ENCODE data around the gene DYSF.
"Not testable (repeated sequence)": the region's sequence is repeated elsewhere in the genome, so short reads cannot be mapped to it uniquely, and the experiment has no call there.

The DYSF gene

DNA sequence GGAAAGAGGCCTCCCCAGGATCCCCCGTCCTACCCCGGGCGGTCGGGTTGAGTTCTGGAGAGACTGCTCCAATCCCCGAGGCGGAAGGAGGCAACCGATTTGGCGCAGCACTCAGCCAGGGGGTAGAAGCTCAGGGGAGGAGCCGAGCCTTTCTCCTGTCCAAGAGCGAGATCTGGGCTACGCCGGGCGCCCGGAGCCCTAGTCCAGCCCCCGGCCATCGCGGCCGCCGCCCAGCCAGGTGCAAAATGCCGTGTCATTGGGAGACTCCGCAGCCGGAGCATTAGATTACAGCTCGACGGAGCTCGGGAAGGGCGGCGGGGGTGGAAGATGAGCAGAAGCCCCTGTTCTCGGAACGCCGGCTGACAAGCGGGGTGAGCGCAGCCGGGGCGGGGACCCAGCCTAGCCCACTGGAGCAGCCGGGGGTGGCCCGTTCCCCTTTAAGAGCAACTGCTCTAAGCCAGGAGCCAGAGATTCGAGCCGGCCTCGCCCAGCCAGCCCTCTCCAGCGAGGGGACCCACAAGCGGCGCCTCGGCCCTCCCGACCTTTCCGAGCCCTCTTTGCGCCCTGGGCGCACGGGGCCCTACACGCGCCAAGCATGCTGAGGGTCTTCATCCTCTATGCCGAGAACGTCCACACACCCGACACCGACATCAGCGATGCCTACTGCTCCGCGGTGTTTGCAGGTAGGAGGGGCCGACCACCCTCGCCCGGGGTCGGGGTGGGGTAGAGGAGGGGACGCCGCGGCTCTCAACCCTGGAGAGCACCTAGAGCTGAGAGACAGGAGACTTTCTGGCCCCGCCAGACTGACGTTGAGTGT is at the start of gene DYSF:
Gene DYSF, plus strand, starts transcription at position 158 of the 817 bp plus-strand sequence.
- DNase-seq (ENCODE audit: low read depth), result no peak

DNA sequence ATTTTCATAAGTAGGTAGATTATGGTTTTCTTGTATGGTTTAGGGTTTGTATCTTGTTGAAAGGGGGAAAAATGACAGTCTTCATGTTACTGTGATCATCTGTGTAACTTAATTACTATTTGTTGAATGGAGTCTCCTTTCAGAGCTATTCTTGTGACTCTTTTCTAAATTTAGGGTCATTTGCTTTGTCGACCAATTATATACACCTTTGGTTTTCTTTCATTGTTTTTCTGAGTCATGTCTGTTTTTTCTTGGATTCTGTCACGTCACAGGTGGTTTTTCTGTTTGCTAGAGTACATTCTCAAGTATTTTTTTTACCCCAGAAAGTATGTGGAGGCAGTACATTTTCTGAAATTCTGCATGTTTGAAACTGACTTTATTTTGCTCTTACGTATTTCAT is 43.8 kb upstream of the DYSF start:
- no peak for DNase-seq (ENCODE audit: low read depth)

DNA sequence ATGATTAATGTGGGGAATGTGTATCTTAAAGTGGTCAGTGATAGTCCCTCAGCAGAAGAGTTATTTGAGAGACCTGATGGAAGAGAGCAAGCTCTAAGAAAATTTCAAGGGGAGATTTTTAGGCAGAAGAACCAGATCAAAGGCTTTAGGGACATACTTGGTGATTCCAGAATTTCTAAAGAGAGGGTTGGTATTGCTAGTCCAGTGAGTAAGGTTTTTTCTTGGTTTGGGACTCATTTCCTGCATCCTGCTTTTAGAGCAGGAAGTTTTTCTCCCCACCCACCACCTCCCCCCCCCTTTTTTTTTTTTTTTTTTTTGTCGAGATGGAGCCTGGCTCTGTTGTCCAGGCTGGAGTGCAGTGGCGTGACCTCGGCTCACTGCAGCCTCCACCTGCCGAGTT is 42.7 kb upstream of the DYSF start:
- no peak for DNase-seq (ENCODE audit: low read depth)

DNA sequence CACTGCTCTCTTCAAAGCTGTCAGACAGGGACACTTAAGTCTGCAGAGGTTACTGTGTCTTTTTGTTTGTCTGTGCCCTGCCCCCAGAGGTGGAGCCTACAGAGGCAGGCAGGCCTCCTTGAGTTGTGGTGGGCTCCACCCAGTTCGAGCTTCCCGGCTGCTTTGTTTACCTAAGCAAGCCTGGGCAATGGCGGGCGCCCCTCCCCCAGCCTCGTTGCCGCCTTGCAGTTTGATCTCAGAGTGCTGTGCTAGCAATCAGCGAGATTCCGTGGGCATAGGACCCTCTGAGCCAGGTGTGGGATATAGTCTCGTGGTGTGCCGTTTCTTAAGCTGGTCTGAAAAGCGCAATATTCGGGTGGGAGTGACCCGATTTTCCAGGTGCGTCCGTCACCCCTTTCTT is 36.5 kb upstream of the DYSF start:
- DNase-seq (ENCODE audit: low read depth), result not testable (repeated sequence)

DNA sequence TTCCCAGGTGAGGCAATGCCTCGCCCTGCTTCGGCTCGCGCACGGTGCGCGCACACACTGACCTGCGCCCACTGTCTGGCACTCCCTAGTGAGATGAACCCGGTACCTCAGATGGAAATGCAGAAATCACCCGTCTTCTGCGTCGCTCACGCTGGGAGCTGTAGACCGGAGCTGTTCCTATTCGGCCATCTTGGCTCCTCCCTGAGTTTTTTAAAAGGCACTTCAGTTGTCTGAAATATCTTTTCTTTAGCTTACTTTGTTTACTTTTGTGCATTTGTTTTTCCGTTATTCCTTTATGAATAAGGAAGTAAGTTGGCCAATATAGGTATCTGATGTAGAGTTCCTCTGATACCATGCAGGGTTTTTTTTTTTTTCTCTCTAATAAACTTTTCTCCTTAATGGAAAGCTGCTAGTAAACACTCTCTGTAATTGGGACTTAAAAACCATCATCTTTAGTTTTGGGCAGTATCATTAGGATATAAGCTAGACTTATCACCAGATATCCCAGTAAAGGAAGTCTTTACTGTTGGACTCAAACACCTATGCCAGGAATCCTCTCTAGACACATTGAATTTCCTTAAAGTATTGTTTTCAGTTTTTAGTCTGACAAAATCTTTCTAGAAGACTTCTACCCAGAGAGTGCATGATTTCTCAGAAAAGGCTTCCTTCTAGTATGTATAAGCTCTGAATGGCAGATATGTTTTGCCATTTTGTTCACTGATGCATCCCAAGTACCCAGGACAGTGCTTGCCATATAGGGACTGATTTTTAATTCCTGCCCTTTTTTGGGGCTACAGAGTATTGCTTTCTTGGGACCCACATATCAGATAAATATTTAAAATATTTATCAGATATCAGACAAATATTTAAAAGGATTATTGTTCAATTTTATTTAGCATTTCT is 35.8 kb upstream of the DYSF start:
- DNase-seq (ENCODE audit: low read depth), result no peak

DNA sequence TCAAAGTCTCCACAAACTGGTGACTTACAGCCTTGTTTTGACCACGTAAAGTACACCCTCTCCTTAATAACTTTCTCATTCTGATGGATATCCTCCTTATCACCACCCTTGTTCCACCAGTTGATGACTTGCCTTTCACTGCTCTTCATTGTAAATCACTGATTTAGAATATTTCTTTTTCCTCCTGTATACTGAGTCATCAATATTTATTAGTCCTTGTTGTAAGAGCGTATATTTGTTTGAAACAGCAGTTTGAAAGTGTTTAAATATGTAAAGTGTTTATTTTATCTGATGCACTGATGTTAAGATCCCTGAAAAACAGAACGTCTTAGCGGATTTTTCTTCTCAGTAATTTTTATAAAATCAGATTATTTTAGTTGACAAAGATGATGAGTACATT is 34.2 kb upstream of the DYSF start:
- DNase-seq (ENCODE audit: low read depth), result no peak

DNA sequence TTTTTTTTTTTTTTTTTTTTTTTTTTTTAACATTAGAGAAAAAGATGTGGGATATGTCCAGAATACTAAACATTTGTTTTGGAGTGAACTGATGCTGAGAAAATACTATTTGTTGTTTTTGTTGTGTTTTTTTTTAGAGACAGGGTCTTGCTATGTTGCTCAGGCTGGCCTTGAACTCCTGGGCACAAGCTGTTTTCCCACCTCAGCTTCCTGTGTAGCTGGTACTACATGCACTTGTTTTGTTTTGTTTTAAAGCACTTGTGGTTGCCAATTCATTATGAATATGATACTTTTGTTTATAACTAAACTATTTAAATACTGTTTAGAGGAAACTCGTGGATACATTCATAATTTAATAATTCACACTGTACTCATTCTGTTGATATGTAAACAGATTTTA is 33.4 kb upstream of the DYSF start:
- DNase-seq (ENCODE audit: low read depth), result no peak

DNA sequence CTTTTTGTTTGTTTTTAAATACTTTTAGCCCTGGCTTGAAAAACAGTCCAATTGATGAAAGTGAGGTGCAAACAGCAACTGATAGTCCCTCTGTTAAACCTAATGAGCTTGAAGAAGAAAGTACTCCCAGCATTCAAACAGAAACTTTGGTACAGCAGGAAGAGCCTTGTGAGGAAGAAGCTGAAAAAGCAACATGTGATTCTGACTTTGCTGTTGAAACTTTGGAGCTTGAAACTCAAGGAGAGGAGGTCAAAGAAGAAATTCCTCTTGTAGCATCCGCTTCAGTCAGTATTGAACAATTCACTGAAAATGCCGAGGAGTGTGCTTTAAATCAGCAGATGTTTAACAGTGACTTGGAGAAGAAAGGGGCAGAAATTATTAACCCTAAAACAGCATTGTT is 30.6 kb upstream of the DYSF start:
- no peak for DNase-seq (ENCODE audit: low read depth)

DNA sequence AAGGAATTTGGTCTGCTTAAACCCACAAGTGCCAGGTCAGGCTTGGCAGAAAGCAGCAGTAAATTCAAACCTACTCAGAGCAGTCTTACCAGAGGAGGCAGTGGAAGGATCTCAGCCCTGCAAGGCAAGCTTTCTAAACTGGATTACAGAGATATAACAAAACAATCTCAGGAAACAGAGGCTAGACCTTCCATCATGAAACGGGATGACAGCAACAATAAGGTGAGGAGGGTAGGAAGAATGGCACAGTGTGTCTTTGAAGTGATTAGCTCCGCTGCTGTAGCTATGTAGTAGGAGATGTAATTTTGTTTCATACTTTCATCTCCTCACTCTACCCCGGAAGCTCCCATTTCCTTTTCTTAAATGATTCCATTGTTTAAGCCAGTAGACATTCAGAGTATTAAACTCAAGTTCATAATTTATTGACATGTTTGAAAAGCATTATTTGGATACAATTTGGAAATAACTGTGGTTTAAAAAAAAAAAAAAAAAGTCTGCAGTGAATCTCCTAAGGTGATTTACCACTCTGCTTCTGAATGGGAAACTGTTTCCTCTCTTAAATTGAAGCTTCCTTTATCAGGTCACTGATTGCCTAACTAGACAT is 29.4 kb upstream of the DYSF start:
- no peak for DNase-seq (ENCODE audit: low read depth)

DNA sequence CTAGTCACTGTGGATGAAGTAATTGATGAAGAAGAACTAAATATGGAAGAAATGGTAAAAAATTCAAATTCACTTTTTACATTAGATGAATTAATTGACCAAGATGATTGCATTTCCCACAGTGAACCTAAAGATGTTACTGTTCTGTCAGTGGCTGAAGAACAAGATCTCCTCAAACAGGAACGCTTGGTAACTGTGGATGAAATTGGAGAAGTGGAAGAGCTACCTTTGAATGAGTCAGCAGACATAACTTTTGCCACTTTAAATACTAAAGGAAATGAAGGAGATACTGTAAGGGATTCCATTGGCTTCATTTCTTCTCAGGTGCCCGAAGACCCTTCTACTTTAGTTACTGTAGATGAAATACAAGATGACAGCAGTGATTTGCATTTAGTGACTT is 26.6 kb upstream of the DYSF start:
- DNase-seq (ENCODE audit: low read depth), result no peak

DNA sequence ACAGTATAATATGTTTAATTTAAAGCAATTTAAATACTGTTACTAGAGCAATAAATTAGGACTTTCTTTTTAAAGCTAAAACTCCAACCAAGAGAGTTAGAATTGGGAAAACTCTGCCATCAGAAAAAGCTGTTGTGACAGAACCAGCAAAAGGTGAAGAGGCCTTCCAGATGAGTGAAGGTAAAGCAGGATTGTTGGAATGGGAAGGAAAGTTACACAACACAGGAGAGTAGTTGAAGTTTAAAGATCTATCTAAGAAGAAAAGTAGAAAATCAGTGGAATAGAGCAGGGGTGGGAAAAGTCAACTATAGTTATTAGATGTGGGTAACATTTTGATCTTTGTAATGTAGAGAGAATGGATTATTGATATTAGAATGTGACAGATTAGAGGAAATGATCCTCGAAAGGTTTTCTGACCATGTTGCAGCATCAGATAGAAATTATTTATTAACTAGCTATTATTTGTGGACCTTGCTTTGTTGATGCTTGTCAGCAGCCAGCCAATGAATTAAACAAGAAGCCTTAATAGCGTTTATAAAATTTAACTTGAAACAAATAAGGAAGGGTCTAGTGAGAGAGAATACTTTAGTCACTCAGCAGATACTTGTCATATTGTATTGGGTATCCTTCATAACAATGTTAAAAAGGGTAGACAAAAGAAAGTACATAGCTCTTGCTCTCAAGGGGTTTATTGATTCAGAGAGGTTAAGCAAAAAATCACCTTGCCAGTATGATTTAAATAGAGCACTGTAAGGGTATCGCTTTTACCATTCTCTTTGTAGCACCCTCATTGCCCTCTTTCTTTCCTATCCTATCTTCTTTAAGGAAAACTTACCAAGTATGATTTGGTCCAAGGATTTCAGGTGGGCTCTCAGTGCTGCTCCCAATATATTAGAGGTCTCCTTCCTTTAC is 24.6 kb upstream of the DYSF start:
- no peak for DNase-seq (ENCODE audit: low read depth)

DNA sequence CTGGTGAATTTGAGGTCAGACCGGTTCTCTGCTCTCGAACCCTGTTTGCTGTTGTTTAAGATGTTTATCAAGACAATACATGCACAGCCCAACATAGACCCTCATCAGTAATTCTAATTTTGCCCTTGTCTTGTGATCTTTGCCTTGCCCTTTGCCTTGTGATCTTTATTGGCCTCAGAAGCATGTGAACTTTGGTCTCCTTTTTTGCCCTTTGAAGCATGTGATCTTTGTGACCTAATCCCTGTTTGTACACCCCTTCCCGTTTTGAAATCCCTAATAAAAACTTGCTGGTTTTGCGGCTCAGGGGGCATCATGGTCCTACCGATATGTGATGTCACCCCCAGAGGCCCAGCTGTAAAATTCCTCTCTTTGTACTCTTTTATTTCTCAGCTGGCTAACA is 8.2 kb upstream of the DYSF start:
- DNase-seq (ENCODE audit: low read depth), result not testable (repeated sequence)

DNA sequence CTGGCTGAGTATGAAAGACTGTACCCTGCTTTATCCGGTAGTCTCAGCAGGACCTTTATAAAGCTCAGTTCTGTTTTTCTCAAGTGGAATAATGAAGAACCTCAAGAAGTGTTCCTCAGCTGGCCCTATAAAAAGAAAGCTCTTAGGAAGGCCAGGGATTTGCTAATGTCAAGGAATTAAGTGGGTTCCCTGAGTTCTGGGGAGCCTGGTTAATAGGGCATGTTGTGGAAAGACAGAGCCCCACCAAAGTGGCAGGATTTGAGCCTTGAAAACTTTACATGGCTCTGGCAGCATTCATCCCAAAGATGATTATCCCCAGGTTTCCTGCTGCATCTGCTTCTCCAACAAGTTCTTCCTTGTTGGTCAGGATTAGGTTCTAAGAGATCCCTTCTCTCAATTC is 6.9 kb upstream of the DYSF start:
- DNase-seq (ENCODE audit: low read depth), result no peak

DNA sequence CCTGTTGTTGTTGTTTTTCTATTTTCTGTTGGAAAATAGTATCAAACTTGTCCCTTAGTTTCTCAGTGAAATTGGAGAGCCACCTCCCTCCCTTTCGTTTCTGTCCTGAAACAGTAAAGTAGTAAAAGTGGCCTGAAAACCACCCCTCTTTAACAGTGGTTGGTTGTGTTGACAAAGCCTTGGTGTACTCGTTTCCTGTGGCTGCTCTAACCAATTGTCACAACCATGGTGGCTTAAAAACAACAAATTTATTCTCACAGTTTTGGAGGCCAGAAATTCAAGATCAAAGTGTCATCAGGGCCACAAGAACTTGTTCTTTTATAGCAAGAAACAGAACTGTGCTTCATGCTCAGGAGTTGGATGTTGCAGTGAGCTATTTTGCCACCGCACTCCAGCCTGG is 4.0 kb upstream of the DYSF start:
- DNase-seq (ENCODE audit: low read depth), result no peak

DNA sequence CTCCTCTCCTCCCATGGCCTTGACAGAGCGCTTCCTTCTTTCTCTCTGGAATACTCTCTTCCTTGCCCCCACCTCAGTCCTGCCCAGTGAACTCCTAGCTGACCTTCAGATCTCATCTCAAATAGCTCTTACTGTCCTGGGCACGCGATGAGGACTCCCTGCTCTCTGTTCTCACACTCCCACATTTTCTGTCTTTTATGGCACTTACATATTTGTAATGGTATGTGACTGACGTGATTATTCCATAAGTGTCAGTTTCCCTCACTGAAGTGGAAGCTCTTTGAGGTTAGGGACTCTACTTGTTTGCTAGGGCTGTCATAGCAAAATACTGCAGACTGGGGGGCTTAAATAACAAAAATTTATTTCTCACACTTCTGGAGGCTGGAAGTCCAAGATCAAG is 1.7 kb upstream of the DYSF start:
- no peak for DNase-seq (ENCODE audit: low read depth)

DNA sequence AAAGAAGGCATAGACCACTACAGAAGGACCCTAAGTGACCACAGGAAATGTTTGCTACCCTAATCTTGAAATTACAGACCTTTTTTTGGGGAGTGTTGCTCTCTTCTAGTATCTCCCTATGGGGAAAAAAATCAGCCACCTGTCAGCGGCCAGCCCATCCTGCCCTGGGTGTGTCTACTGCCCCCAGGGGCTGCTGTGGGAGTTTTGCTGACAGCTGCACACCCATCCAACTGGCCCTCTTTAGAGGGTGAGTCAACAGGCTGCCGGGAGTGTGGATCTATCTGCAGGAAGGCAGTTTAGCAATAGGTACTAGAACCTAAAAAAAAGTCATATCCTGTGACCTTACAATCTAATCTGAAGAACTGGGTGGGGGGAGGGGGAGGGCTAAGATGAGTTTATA is 796 bp upstream of the DYSF start:
- no peak for DNase-seq (ENCODE audit: low read depth)

DNA sequence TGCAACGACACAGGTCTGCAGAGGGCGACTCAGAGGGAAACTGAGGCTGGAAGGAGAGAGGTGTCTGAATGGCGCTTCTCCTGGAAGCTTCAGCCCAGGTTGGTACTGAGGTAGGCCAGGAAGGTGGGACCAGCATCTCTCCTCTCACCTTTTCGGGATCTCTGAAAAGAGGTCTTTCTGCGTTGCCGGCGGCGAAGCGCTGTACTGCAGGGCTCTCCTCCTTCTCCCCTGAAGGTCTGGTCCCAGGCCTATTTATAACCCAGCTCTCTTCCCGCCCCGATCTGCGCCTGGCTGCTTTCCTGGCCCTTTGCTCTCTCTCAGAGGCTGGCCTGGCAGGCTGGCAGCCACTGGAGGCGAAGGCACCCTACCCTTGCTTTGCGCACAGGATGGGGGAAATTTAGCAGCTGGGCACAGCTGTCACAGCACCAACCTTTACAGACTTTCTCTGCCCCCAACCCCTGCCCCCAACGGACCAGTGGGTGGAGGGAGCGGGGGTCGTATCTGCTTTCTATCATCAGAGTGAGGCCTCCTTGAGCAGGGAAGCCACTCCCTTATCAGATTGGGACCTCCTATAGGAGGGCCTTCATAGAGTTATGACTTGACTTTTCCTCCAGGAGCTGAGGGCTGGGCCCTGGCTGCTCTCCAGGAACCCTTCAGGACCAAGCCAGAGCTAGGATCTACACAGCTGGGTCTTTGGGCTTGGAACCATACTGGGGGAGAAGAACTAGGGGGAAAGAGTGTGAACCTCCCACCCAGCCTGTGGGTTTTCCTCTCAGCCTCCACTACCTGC is 1.1 kb downstream of the DYSF start:
- no peak for DNase-seq (ENCODE audit: low read depth)

DNA sequence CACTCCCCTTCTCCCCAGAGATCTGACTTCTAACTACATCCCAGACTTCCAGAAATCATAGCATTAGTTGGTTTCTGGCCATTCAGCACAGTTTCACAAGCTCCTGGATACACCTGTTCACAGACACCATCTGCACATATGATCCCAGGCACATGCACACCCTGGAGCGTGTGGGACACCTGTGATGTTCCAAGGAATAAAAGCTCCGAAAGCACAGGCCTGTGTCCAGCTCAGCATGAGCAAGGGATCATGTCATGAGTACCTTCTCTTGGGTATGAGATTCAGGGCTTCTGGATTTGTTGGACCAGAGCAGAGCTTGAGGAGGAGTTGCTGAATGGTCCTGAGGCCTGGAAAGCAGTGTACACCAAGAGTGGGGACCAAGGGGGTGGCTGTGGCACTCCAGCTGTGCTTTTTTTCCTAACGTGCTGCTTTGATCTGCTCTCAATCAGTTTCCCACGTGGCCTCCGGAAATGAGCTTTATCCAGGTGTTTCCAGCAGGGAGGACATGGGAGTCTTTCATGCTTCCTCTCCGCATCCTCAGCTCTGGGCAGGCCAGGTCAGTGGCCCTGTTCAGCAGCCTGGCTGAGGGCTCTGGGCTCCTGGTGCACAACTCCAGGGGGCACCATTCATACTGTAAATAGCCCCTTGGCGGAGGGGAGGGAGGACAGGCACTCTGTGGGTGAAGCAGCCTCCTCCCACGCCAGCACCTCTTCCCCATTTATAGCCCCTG is 1.8 kb downstream of the DYSF start:
- no peak for DNase-seq (ENCODE audit: low read depth)

DNA sequence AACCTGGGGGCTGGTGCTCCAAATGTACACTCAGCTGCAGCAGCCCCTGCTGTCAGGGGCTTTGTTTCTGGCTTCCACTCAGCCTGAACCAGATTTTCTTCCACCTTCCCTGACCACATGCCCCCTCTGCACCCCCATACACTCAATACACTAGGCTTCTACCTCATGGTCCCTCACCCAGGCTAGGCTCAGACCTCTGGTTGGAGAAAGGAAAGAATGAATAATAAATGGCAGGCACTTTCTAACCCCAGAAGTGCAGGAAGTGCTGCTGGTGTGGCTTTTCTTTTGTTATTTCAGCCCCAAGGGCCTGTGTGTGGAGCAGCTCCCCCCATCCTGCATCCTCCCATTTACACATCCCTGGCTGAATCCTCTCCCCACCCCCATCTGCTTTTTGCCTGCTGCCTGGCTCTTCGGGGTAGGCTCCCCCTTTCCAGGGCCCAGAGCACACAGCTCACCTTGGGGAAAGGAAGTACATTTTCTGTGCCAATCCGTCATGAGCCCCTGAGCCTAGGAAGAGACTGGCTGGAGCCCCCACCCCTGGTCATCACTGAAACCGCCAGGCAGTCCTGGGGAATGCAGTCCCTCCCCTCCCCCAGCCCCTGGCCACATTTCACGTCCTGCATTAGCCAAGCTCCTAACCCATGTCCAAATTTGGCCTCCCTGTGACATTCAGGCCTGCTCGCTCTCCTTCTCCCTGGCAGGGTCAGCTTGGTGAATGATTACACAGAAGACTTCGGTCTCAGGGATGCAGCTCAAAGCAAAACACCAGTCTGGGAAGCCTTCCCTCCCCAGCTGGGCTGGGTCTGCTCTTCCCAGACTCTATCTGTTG is 2.6 kb downstream of the DYSF start:
- no peak for DNase-seq (ENCODE audit: low read depth)
